A549 (cell line): ENCODE measurements around the gene TSPAN18.

Experiments used
- CTCF ChIP-seq: fragments of >200 bp; sonication (Bioruptor Twin); formaldehyde crosslinking; IDR thresholded peaks from 3 replicates; pipeline ENCODE4 v1.5.1; 2016
- ESRRA ChIP-seq: fragments of 150-350 bp; IDR thresholded peaks from 2 replicates; pipeline ENCODE4 v1.6.1; 2014; ENCODE audit warnings: mild to moderate bottlenecking, low read length, borderline replicate concordance
- PHF8 ChIP-seq: fragments of 200-600 bp; sonication (generic); IDR thresholded peaks from 2 replicates; pipeline ENCODE4 v1.6.1; 2016; ENCODE audit warnings: low read depth, mild to moderate bottlenecking, antibody characterized with exemption, moderate library complexity, borderline replicate concordance

GRCh38 chr11:44972746-44973435, 246.1 kb downstream of the TSPAN18 start:
- TF ChIP-seq CTCF, result no peak
- TF ChIP-seq ESRRA, result no peak
- no peak for TF ChIP-seq PHF8
